NCI-H2227 (cell line): ENCODE results near the gene ZSWIM4.
"Not testable (repeated sequence)": the region's sequence is repeated elsewhere in the genome, so short reads cannot be mapped to it uniquely, and the experiment has no call there.

Source experiments
- DNase-seq: peaks from one replicate; lab custom pipeline; 2025; ENCODE audit not compliant: unreplicated experiment; lab: John Stamatoyannopoulos, UW

The ZSWIM4 gene

GRCh38 chr19:13847407-13848339, 52.4 kb downstream of the ZSWIM4 start:
- DNase-seq = peak; percentile 88

- no peak for DNase-seq
Measured at GRCh38 chr19:13848340-13848677, 53.1 kb downstream of the ZSWIM4 start.

GRCh38 chr19:13848798-13849676, 53.8 kb downstream of the ZSWIM4 start:
- no peak for DNase-seq

GRCh38 chr19:13849991-13850909, 55.0 kb downstream of the ZSWIM4 start:
- peak; percentile 83 for DNase-seq

GRCh38 chr19:13850910-13851733, 55.9 kb downstream of the ZSWIM4 start:
- DNase-seq = no peak

- DNase-seq = not testable (repeated sequence)
Measured at GRCh38 chr19:13851734-13852114, 56.5 kb downstream of the ZSWIM4 start.

GRCh38 chr19:13852171-13852707, 57.0 kb downstream of the ZSWIM4 start:
- not testable (repeated sequence) for DNase-seq

- no peak for DNase-seq
Measured at GRCh38 chr19:13856497-13856896, 61.3 kb downstream of the ZSWIM4 start.

- no peak for DNase-seq
Measured at GRCh38 chr19:13859361-13859880, 64.2 kb downstream of the ZSWIM4 start.

GRCh38 chr19:13860679-13861391, 65.6 kb downstream of the ZSWIM4 start:
- no peak for DNase-seq

GRCh38 chr19:13861392-13861713, 66.1 kb downstream of the ZSWIM4 start:
- no peak for DNase-seq

GRCh38 chr19:13861714-13862531, 66.7 kb downstream of the ZSWIM4 start:
- DNase-seq = peak; percentile 87

- no peak for DNase-seq
Measured at GRCh38 chr19:13864046-13864666, 68.9 kb downstream of the ZSWIM4 start.

GRCh38 chr19:13864667-13865570, 69.7 kb downstream of the ZSWIM4 start:
- DNase-seq = peak; percentile 39

GRCh38 chr19:13865571-13866462, 70.6 kb downstream of the ZSWIM4 start:
- DNase-seq = peak; percentile 33
